Lower leg skin (tissue), 3 donors: ENCODE measurements around the gene PLA2G2C.

Experiments used
- POLR2A ChIP-seq, 2 donors: fragments of 450-650 bp; IDR thresholded peaks; one replicate each; pipeline ENCODE4 v1.6.1; 2016 to 2017; ENCODE audit warnings: antibody characterized with exemption in 2 of 2, mild to moderate bottlenecking in 1 of 2, moderate library complexity in 1 of 2
- TF ChIP-seq, protein P1 (sequence below), 3 donors: fragments of 450-650 bp; IDR thresholded peaks; one replicate each; pipeline ENCODE4 v1.5.1; 2016; ENCODE audit warnings: antibody characterized with exemption in 3 of 3, mild to moderate bottlenecking in 3 of 3, moderate library complexity in 2 of 3

DNA sequence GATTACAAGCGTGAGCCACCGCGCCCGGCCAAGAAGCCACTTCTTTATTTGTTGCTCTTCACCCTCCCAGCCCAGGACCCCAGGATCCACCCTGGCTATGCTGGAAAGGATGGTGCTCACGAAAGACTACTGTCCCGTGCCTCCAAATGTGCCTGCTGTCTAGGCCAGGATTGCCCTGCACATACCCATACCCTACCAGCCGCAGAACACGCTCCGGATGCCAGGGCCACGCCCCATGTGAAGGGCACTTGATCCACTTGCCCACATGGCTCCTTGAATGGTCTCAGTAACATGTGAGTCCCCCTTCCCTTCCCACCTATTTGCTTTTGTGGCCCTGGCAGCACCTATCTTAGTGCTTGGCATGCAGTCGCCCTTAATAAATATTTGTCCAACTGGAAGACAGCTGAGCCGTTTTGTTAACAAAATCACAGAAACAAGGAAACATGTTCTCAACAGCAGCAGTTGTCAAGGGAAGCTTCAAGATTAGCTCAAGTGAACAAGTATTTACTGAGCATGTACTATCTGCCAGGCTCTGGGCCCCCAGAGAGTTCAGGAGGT is 14.2 kb downstream of the PLA2G2C start:
- TF ChIP-seq, protein P1, sequence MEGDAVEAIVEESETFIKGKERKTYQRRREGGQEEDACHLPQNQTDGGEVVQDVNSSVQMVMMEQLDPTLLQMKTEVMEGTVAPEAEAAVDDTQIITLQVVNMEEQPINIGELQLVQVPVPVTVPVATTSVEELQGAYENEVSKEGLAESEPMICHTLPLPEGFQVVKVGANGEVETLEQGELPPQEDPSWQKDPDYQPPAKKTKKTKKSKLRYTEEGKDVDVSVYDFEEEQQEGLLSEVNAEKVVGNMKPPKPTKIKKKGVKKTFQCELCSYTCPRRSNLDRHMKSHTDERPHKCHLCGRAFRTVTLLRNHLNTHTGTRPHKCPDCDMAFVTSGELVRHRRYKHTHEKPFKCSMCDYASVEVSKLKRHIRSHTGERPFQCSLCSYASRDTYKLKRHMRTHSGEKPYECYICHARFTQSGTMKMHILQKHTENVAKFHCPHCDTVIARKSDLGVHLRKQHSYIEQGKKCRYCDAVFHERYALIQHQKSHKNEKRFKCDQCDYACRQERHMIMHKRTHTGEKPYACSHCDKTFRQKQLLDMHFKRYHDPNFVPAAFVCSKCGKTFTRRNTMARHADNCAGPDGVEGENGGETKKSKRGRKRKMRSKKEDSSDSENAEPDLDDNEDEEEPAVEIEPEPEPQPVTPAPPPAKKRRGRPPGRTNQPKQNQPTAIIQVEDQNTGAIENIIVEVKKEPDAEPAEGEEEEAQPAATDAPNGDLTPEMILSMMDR (IDR thresholded peaks at IDR 0.05), result no peak
- TF ChIP-seq POLR2A (IDR thresholded peaks at IDR 0.05), result no peak
